ENCODE measurements around the gene SPOCK3. TPM values are rescaled to one million over a fixed set of nuclear protein-coding genes. Genes with fewer than 3 reads are reported as not detected.

Gene SPOCK3
- total RNA-seq, 2 experiments from 2014 or later = not detected

DNA sequence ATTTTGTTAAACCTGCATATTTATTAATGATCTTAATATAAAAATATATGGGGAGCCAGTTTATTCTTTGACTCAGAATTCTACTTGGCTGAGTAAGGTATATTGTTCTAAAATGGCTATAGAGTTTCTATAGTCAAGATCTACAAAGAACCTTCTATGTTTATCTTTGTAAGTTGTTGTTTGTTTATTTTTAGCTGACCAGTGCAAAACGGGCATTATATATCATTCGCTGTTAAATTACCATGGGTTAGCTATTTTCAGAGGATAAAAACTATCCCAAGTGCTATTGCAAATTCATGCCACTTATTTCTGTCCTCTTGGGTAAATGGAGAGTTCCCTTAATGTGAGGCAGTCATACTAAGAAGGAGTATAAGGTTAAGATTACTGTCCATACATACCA is 5.3 kb upstream of the SPOCK3 start:
- CTCF ChIA-PET (ENCODE audit: unreplicated experiment) = no interaction called here
- no peaks in the 10 kb centered on the region for H3K4me1 ChIP-seq (ENCODE audit: insufficient read depth, low read length, poor library complexity, severe bottlenecking)
- H2AFZ ChIP-seq (ENCODE audit: low read length) = no peak overlapping the region
- no peak overlapping the region for H3K4me2 ChIP-seq (ENCODE audit: low read length)
- intact Hi-C loops (cut with micrococcal nuclease; ENCODE audit: unreplicated experiment) = no loop called here
- no peak for TF ChIP-seq EZH2phosphoT487 (IDR thresholded peaks at IDR 0.05; ENCODE audit: borderline replicate concordance, low read depth, low read length)
- TF ChIP-seq, protein P1, sequence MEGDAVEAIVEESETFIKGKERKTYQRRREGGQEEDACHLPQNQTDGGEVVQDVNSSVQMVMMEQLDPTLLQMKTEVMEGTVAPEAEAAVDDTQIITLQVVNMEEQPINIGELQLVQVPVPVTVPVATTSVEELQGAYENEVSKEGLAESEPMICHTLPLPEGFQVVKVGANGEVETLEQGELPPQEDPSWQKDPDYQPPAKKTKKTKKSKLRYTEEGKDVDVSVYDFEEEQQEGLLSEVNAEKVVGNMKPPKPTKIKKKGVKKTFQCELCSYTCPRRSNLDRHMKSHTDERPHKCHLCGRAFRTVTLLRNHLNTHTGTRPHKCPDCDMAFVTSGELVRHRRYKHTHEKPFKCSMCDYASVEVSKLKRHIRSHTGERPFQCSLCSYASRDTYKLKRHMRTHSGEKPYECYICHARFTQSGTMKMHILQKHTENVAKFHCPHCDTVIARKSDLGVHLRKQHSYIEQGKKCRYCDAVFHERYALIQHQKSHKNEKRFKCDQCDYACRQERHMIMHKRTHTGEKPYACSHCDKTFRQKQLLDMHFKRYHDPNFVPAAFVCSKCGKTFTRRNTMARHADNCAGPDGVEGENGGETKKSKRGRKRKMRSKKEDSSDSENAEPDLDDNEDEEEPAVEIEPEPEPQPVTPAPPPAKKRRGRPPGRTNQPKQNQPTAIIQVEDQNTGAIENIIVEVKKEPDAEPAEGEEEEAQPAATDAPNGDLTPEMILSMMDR (conservative IDR thresholded peaks at IDR 0.05; ENCODE audit: low read length) = no peak
- no peaks in the 10 kb centered on the region for H4K20me1 ChIP-seq (ENCODE audit: insufficient read depth, low read length)
- no TSS peak for BruUV-seq (replicated peaks)
- no peak overlapping the region for H3K4me3 ChIP-seq (ENCODE audit: low read depth, low read length, poor library complexity, severe bottlenecking)
- no peaks in the 10 kb centered on the region for H3K79me2 ChIP-seq (ENCODE audit: insufficient read depth, low read depth, low read length)
- POLR2A ChIA-PET = interaction anchor here (0.9 kb wide), 1 partner anchor 13 kb away, joined by 3 read pairs; no protein-coding TSS in a partner anchor
- DNase-seq (ENCODE audit: low spot score) = no peak
- no peaks in the 10 kb centered on the region for H3K36me3 ChIP-seq (ENCODE audit: insufficient read depth, low read length)
- no peaks in the 10 kb centered on the region for H3K9me2 ChIP-seq (ENCODE audit: insufficient read depth, low read length)
- H3K27ac ChIP-seq (ENCODE audit: low read depth, low read length, poor library complexity, severe bottlenecking) = no peak overlapping the region
- H3K9me3 ChIP-seq (ENCODE audit: low read length) = no peaks in the 10 kb centered on the region

DNA sequence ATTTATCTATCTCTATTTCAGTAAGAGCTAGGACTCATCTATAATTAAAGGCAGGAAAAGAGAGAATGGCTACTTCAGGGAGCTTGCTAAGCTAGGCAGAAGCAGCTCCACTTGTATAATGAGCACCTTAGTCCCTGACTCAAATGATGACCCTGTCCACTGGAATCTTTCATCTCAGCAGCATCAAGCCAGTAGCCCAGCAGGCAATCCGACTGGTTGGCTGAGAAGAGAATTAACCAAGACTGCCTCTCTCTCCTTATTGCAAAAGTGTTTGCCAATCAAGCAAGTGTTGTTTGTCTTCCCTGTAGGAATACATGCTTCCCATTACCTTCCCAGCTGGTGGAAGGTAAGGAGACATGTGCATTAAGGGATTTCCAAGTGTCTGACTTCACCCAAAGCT is 3.9 kb upstream of the SPOCK3 start:
- H3K4me2 ChIP-seq (ENCODE audit: low read length) = no peak overlapping the region
- intact Hi-C loops (cut with micrococcal nuclease; ENCODE audit: unreplicated experiment) = no loop called here
- no peaks in the 10 kb centered on the region for H3K79me2 ChIP-seq (ENCODE audit: insufficient read depth, low read depth, low read length)
- no peaks in the 10 kb centered on the region for H3K36me3 ChIP-seq (ENCODE audit: insufficient read depth, low read length)
- TF ChIP-seq, protein P1 (conservative IDR thresholded peaks at IDR 0.05; ENCODE audit: low read length) = no peak
- TF ChIP-seq EZH2phosphoT487 (IDR thresholded peaks at IDR 0.05; ENCODE audit: borderline replicate concordance, low read depth, low read length) = no peak
- no peak overlapping the region for H3K27ac ChIP-seq (ENCODE audit: low read depth, low read length, poor library complexity, severe bottlenecking)
- ChIA-PET POLR2A (interaction anchor here (0.9 kb wide), 1 partner anchor 15 kb away, joined by 3 read pairs; no protein-coding TSS in a partner anchor), CTCF (ENCODE audit: unreplicated experiment) (no interaction called here)
- no peak overlapping the region for H3K4me3 ChIP-seq (ENCODE audit: low read depth, low read length, poor library complexity, severe bottlenecking)
- BruUV-seq (replicated peaks) = no TSS peak
- H3K9me3 ChIP-seq (ENCODE audit: low read length) = no peaks in the 10 kb centered on the region
- no peaks in the 10 kb centered on the region for H4K20me1 ChIP-seq (ENCODE audit: insufficient read depth, low read length)
- H3K9me2 ChIP-seq (ENCODE audit: insufficient read depth, low read length) = no peaks in the 10 kb centered on the region
- H2AFZ ChIP-seq (ENCODE audit: low read length) = no peak overlapping the region
- H3K4me1 ChIP-seq (ENCODE audit: insufficient read depth, low read length, poor library complexity, severe bottlenecking) = no peaks in the 10 kb centered on the region
- DNase-seq (ENCODE audit: low spot score) = no peak

DNA sequence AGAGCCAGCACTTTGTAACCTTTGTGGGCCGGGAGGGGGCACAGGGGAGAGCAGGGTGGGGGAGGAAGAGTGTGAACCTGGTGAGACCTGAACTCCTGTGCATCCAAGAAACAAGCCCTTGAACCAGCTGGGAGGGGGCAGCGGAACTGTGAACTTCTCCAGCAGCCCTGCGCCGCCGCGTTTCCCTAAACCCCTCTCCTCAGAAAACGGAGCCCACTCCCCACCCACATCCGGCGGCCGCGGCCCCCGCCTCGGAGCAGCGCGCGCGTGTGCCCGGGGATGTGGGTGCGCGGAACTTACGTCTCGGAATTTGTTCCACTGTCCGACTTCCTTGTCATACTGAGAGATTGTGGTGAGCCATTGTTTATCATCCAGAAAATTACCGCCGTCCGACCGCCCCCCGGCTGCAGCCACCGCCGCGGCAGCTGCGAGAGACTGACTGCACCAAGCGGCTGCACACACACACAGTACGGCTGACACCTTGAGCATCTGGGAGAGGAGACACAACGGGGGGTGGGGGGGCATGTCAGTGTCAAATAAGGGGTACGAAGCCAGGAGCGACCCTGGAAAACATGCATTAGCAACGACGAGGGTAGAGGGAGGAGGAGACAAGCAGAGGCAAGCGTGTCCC is 494 bp downstream of the SPOCK3 start:
- TF ChIP-seq EZH2phosphoT487 (IDR thresholded peaks at IDR 0.05; ENCODE audit: borderline replicate concordance, low read depth, low read length) = no peak
- TF ChIP-seq, protein P1 (conservative IDR thresholded peaks at IDR 0.05; ENCODE audit: low read length) = no peak
- Histone ChIP-seq H3K79me2 (ENCODE audit: insufficient read depth, low read depth, low read length) (no peaks in the 10 kb centered on the region), H3K36me3 (ENCODE audit: insufficient read depth, low read length) (no peaks in the 10 kb centered on the region), H3K9me2 (ENCODE audit: insufficient read depth, low read length) (no peaks in the 10 kb centered on the region), H3K27ac (ENCODE audit: low read depth, low read length, poor library complexity, severe bottlenecking) (no peak overlapping the region), H4K20me1 (ENCODE audit: insufficient read depth, low read length) (no peaks in the 10 kb centered on the region), H3K4me3 (ENCODE audit: low read depth, low read length, poor library complexity, severe bottlenecking) (no peak overlapping the region), H3K9me3 (ENCODE audit: low read length) (no peaks in the 10 kb centered on the region), H2AFZ (ENCODE audit: low read length) (no peak overlapping the region), H3K4me1 (ENCODE audit: insufficient read depth, low read length, poor library complexity, severe bottlenecking) (no peaks in the 10 kb centered on the region), H3K4me2 (ENCODE audit: low read length) (no peak overlapping the region)
- ChIA-PET POLR2A (no interaction called here), CTCF (ENCODE audit: unreplicated experiment) (no interaction called here)
- no TSS peak for BruUV-seq (replicated peaks)
- no peak for DNase-seq (ENCODE audit: low spot score)
- intact Hi-C loops (cut with micrococcal nuclease; ENCODE audit: unreplicated experiment) = no loop called here
